ENCODE results near the gene ALG1L2.
"Not testable (repeated sequence)": the region's sequence is repeated elsewhere in the genome, so short reads cannot be mapped to it uniquely, and the experiment has no call there.

DNA sequence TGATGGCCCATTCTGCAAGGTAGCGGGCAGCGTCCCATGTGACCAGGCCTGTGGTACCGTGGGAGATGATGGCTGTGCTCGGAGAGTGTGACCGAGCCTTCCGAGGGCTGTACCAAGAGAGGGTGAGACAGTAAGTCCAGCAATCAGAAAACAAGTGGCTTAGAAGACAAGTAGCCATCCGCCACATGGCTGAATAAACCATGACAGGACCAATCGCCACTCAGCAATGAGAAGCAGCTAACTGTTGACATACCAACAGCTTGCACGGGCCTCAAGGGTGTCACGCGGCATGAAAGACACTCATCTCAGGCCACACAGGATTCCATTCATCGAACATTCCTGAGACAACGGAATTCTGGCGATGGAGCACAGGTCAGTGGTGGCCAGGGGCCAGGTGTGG lies 22.6 kb downstream of the ALG1L2 start:
- TF ChIP-seq, protein P1, sequence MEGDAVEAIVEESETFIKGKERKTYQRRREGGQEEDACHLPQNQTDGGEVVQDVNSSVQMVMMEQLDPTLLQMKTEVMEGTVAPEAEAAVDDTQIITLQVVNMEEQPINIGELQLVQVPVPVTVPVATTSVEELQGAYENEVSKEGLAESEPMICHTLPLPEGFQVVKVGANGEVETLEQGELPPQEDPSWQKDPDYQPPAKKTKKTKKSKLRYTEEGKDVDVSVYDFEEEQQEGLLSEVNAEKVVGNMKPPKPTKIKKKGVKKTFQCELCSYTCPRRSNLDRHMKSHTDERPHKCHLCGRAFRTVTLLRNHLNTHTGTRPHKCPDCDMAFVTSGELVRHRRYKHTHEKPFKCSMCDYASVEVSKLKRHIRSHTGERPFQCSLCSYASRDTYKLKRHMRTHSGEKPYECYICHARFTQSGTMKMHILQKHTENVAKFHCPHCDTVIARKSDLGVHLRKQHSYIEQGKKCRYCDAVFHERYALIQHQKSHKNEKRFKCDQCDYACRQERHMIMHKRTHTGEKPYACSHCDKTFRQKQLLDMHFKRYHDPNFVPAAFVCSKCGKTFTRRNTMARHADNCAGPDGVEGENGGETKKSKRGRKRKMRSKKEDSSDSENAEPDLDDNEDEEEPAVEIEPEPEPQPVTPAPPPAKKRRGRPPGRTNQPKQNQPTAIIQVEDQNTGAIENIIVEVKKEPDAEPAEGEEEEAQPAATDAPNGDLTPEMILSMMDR (IDR thresholded peaks at IDR 0.05): not testable (repeated sequence)
- TF ChIP-seq EP300 (IDR thresholded peaks at IDR 0.05): not testable (repeated sequence)

All from ovary (tissue), 3 donors.